NCI-H2227 (cell line): ENCODE results near the gene EHBP1.

Source experiments
- DNase-seq: peaks from one replicate; lab custom pipeline; 2025; ENCODE audit not compliant: unreplicated experiment; lab: John Stamatoyannopoulos, UW

Gene EHBP1

GRCh38 chr2:62812921-62813825 is 107.7 kb downstream of the EHBP1 start:
- DNase-seq: no peak

- DNase-seq: no peak
Measured at GRCh38 chr2:62814123-62814522, 108.6 kb downstream of the EHBP1 start.

- DNase-seq: no peak
Measured at GRCh38 chr2:62817348-62817747, 111.8 kb downstream of the EHBP1 start.

GRCh38 chr2:62817995-62818713 is 112.6 kb downstream of the EHBP1 start:
- DNase-seq: no peak

- DNase-seq: no peak
Measured at GRCh38 chr2:62822549-62822948, 117.0 kb downstream of the EHBP1 start.

- no peak for DNase-seq
Measured at GRCh38 chr2:62824388-62824787, 118.9 kb downstream of the EHBP1 start.

GRCh38 chr2:62826141-62826540 is 120.6 kb downstream of the EHBP1 start:
- DNase-seq: no peak

GRCh38 chr2:62826953-62827675 is 121.6 kb downstream of the EHBP1 start:
- DNase-seq: no peak

- no peak for DNase-seq
Measured at GRCh38 chr2:62831729-62832128, 126.2 kb downstream of the EHBP1 start.

- no peak for DNase-seq
Measured at GRCh38 chr2:62844311-62845090, 139.0 kb downstream of the EHBP1 start.

GRCh38 chr2:62845256-62845655 is 139.7 kb downstream of the EHBP1 start:
- no peak for DNase-seq

GRCh38 chr2:62852254-62852653 is 146.7 kb downstream of the EHBP1 start:
- DNase-seq: no peak

- no peak for DNase-seq
Measured at GRCh38 chr2:62854600-62855514, 149.3 kb downstream of the EHBP1 start.

- no peak for DNase-seq
Measured at GRCh38 chr2:62856228-62857040, 150.9 kb downstream of the EHBP1 start.

- DNase-seq: no peak
Measured at GRCh38 chr2:62857139-62857931, 151.8 kb downstream of the EHBP1 start.

- no peak for DNase-seq
Measured at GRCh38 chr2:62858231-62858832, 152.8 kb downstream of the EHBP1 start.

- no peak for DNase-seq
Measured at GRCh38 chr2:62868947-62869346, 163.4 kb downstream of the EHBP1 start.

- DNase-seq: no peak
Measured at GRCh38 chr2:62870966-62871365, 165.5 kb downstream of the EHBP1 start.
